IPS-18a (cell line): ENCODE results near the gene ACSF3.

ENCODE experiments used
- H3K27ac ChIP-seq: one replicate; pipeline ENCODE4 v1.5.1; 2013; ENCODE audit warnings: low read length
- H3K27me3 ChIP-seq: one replicate; pipeline ENCODE4 v1.6.1; 2013; ENCODE audit warnings: mild to moderate bottlenecking, low read length; ENCODE audit not compliant: control insufficient read depth, insufficient read depth
- H3K36me3 ChIP-seq: one replicate; pipeline ENCODE4 v1.6.1; 2013; ENCODE audit warnings: low read depth, low read length; ENCODE audit not compliant: control insufficient read depth
- H3K4me1 ChIP-seq: one replicate; pipeline ENCODE4 v1.6.1; 2013; ENCODE audit warnings: low read depth, low read length; ENCODE audit not compliant: control insufficient read depth
- H3K4me3 ChIP-seq: one replicate; pipeline ENCODE4 v1.5.1; 2013; ENCODE audit warnings: low read length
- H3K9ac ChIP-seq: one replicate; pipeline ENCODE4 v1.6.1; 2013; ENCODE audit warnings: mild to moderate bottlenecking, low read length, moderate library complexity
- H3K9me3 ChIP-seq: one replicate; pipeline ENCODE4 v1.6.1; 2013; ENCODE audit warnings: low read depth, low read length; ENCODE audit not compliant: control insufficient read depth

ACSF3 gene

DNA sequence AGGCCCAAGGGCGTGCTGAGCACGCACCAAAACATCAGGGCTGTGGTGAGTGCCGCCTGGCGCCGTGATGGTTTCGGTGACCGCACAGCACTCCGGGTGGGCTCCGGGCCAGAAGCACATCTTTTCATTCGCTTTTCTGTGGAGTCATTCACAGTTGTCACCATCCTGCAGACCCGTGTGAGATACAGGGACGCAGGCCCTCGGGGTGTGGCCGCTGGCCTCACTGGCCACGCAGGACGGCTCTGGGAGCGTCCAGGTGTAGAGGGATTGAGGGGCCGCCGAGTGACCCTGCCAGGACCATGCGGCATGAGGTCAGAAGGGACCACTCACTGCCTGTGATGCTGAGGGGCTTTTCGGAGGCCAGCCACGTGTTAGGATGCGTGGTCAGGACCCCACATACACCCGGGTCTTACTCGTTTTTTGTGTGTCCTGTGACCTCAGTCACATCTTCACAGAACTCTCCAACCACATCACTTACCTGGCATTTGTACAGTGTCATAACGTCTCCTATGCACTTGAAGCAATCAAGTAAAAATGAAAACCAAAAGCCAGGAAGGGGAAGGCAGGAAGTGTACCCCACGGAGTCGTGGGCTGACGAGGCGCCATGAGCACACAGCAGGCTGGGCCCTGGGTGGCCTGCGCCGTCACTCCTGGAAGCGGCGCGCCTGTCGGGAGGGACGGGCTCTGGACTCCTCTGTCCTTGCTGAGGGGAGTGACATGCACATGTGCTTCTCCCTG is 7.8 kb downstream of the ACSF3 start:
- Histone ChIP-seq H3K4me3 (no peak overlapping the region), H3K4me1 (no peaks in the 10 kb centered on the region), H3K36me3 (peaks cover 19% of the 10 kb centered on the region), H3K9ac (no peak overlapping the region), H3K27ac (no peak overlapping the region), H3K27me3 (no peaks in the 10 kb centered on the region), H3K9me3 (no peaks in the 10 kb centered on the region)

DNA sequence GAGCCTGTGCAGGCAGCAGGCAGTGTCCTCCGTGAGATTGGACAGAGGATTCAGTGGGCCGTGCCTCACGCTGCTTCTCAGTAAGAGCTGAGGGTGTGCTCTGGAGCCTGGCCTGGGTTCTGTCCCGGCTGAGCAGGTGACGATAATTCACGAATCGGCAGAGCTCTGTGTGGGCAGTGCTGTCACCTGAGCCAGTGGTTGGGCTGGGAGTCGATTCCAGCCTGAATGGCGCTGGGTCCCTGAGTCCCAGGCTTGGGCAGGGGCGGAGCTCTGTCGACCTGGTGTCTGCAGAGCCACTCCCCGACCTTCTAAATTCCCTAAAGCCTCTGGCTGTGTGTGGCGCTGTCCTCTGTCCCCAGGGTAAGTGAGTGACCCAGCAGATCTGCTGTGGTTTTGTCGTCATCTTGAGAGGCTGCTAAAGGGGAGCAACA is 8.4 kb downstream of the ACSF3 start:
- H3K36me3 ChIP-seq: peaks cover 25% of the 10 kb centered on the region
- H3K4me1 ChIP-seq: no peaks in the 10 kb centered on the region

DNA sequence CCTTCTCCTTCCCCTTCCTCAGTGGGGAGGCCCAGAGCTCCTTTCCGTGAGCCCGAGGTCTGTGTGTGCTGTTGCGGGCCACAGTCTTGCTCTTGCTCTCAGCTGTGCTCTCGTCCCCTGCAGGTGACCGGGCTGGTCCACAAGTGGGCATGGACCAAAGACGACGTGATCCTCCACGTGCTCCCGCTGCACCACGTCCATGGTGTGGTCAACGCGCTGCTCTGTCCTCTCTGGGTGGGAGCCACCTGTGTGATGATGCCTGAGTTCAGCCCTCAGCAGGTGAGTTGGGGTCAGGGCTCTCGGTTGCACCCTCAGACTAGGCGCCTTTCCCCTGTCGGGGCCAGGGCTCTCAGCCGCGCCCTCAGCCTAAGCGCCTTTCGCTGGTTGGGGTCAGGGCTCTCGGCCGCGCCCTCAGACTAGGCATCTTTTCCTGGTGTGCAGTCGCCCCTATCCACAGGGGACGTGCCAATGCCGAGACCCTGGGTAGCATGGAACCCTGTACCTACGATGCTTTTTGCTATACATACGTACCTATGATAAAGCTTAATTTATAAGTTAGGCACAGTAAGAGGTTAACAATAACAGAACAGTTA is 8.9 kb downstream of the ACSF3 start:
- Histone ChIP-seq H3K9me3 (no peaks in the 10 kb centered on the region), H3K36me3 (peaks cover 29% of the 10 kb centered on the region), H3K4me1 (no peaks in the 10 kb centered on the region), H3K4me3 (no peak overlapping the region), H3K27ac (no peak overlapping the region), H3K27me3 (no peaks in the 10 kb centered on the region), H3K9ac (no peak overlapping the region)

More for the DNA sequence above, 8.4 kb downstream of the ACSF3 start:
- Histone ChIP-seq H3K4me3 (no peak overlapping the region), H3K9me3 (no peaks in the 10 kb centered on the region), H3K9ac (no peak overlapping the region), H3K27ac (no peak overlapping the region), H3K27me3 (no peaks in the 10 kb centered on the region)

DNA sequence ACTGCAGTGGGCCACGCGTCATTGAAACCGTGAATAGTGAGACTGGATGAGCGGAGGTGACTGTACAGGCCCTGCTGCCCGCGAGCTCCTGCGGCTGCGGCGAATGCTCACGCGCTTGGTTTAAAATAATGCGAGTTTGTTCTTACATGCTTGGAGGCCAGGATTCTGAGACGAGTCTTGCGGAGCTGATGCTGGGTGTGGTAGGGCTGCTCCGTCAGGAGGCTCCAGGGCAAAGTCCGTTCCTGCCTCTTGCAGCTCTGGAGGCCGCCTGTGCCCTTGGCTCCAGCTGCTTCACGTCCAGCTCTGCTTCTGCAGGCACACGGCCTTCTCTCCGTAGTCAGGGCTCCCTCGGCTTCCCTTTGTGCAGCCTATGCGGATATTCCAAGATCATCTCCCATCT is 9.5 kb downstream of the ACSF3 start:
- no peaks in the 10 kb centered on the region for H3K9me3 ChIP-seq
- H3K27me3 ChIP-seq: no peaks in the 10 kb centered on the region
- no peak overlapping the region for H3K27ac ChIP-seq
- H3K4me3 ChIP-seq: no peak overlapping the region
- no peaks in the 10 kb centered on the region for H3K4me1 ChIP-seq
- H3K9ac ChIP-seq: no peak overlapping the region
- H3K36me3 ChIP-seq: peaks cover 32% of the 10 kb centered on the region

DNA sequence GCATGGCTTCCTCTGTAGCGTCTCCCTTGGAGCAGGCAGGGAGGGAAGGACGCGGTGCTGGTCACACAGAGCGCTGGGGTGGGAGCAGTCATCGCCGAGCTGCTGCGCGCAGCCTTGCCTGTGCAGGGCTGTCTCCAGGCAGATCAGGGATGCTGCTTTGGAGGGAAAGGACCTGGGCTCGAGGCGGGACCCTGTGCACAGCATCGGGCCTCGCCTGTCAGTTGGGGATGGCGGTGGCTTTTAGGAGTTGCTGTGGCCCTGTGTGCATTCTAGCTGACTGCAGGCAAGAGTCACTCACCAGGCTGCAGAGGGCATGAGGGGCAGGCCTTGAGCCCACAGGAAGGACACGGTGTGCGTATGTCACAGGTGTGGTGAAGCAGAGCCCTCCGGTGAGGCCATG is 10.1 kb downstream of the ACSF3 start:
- Histone ChIP-seq H3K4me3 (no peak overlapping the region), H3K4me1 (no peaks in the 10 kb centered on the region), H3K27ac (no peak overlapping the region), H3K27me3 (no peaks in the 10 kb centered on the region), H3K9me3 (no peaks in the 10 kb centered on the region), H3K36me3 (peaks cover 36% of the 10 kb centered on the region), H3K9ac (no peak overlapping the region)

DNA sequence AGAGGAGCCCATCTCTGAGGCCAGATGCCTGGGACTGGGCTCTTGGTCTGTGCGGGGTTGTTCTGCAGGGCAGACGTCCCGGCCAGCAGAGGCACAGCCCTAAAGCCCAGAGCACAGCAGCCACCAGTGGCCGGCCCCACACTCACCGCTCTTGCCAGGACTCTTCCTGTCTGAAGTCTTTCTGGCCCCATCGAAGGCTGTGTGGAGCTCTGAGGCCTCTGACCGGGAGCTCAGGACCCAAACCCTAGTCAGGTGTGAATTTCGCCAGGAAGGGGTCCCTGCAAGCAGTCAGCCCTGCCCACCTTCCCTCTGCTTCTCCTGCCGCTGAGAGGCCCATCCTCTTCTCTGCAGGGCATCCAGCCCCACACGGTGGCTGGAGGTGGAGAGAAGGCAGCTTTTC is 10.7 kb downstream of the ACSF3 start:
- H3K9me3 ChIP-seq: no peaks in the 10 kb centered on the region
- no peaks in the 10 kb centered on the region for H3K4me1 ChIP-seq
- no peak overlapping the region for H3K9ac ChIP-seq
- H3K4me3 ChIP-seq: no peak overlapping the region
- H3K36me3 ChIP-seq: peaks cover 36% of the 10 kb centered on the region
- no peak overlapping the region for H3K27ac ChIP-seq
- H3K27me3 ChIP-seq: no peaks in the 10 kb centered on the region

DNA sequence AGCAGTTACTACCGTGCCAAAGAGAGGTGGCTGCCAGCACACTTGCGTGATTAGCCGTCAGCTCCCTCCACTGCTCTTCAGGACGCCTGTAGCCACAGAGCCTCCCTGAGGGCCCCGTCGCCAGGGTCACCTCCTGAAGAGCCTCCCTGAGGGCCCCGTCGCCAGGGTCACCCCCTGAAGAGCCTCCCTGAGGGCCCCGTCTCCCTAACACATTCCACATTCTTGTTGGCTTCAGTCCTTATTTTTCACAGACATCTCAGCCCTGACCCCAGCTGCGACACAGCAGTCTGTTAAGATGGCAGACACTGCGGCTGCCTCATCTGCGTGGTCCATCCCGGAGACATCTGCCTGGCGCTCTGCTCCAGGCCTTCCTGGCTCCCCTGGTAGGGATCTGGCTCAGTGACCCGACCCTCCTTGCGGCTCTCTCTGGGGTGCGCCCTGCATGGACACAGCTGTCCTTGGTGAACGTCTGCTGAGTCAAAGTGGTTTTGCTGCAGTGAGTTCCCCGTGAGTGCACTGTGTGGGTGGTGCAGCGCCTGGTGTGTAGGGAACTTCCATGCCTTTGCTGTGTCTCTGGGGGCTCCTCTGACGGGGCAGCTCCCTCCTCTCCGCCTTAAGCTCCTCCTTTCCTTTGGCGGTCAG is 11.4 kb downstream of the ACSF3 start:
- H3K27ac ChIP-seq: no peak overlapping the region

DNA sequence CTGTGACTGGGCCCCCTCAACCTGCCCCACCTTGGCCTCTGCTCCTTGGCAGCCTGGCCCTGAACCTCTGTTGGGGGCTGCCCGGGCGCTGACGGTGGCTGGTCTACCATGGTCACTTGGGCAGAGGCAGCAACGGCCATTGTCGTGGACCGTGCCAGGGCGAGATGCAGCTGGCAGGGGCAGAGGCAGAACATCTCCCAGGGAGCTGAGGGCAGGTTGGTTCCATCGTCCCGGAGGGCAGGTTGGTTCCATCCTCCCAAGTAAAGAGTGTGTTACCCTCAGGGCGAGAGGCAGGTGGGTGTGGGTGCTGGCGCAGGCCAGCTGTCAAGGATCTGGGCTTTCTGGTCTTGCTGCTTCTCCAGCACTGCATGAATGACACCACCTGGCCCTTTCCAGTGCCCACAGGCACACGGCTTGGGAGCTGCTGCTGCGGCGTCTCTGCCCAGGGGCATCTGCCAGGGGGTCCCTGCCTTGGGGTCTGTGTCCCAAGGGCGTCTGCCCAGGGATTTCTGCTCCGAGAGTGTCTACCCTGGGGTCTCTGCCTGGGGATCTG is 12.0 kb downstream of the ACSF3 start:
- no peak overlapping the region for H3K9ac ChIP-seq
- H3K4me3 ChIP-seq: no peak overlapping the region
- no peak overlapping the region for H3K27ac ChIP-seq
- H3K36me3 ChIP-seq: peaks cover 36% of the 10 kb centered on the region
- H3K27me3 ChIP-seq: no peaks in the 10 kb centered on the region
- H3K9me3 ChIP-seq: no peaks in the 10 kb centered on the region
- H3K4me1 ChIP-seq: no peaks in the 10 kb centered on the region

More for the DNA sequence above, 11.4 kb downstream of the ACSF3 start:
- no peaks in the 10 kb centered on the region for H3K27me3 ChIP-seq
- H3K9me3 ChIP-seq: no peaks in the 10 kb centered on the region
- H3K4me1 ChIP-seq: no peaks in the 10 kb centered on the region
- H3K9ac ChIP-seq: no peak overlapping the region
- no peak overlapping the region for H3K4me3 ChIP-seq
- peaks cover 36% of the 10 kb centered on the region for H3K36me3 ChIP-seq

DNA sequence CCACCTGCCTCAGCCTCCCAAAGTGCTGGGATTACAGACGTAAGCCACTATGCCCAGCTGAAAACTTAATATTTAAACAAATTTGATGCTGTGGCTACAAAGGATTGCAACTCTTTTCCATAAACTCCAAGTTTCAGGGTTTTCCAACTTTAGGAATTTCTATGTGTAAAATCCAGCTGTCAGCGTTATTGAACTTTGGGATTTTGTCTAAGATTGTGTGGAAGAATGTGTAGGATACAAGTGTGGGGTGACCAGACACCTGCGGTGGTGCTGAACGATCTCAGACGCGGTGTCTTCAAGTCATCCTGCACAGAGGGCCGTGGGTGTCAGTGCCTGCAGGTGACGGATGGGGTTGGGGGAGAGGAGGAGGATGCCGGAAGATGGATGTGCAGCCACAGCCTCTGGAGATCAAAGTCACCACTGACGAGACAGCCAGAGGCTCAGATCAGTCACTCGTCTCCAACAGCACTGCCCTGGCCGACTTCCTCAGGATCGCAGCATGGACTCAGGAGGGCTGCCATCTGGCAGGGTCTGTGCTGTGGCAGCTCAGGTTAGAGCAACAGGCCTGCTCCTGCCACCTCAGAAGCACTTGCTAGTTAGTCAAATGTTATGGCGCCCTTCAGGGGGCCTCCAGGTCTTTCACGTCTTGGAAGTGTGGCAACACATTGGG is 13.0 kb downstream of the ACSF3 start:
- H3K9me3 ChIP-seq: no peaks in the 10 kb centered on the region
- no peaks in the 10 kb centered on the region for H3K27me3 ChIP-seq
- peaks cover 41% of the 10 kb centered on the region for H3K36me3 ChIP-seq
- no peak overlapping the region for H3K9ac ChIP-seq
- no peak overlapping the region for H3K4me3 ChIP-seq
- H3K4me1 ChIP-seq: no peaks in the 10 kb centered on the region
- no peak overlapping the region for H3K27ac ChIP-seq

DNA sequence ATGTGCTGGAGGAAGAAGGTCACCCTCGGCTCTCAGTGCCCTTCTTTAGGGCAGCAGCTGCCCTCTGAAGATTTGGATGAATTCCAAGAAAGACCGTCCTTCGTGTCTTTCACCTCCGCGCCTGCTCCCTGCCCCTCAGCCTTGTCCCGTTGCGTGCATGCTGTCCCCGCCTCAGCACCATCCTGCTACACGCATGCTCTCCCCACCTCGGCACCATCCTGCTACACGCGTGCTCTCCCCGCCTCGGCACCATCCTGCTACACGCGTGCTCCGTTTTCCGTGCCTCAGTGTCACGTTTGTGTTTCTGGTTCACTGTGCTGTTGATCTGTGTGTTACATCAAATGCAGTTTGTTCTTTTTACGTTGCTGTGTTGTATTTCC is 13.5 kb downstream of the ACSF3 start:
- Histone ChIP-seq H3K36me3 (peaks cover 43% of the 10 kb centered on the region), H3K4me1 (no peaks in the 10 kb centered on the region)

DNA sequence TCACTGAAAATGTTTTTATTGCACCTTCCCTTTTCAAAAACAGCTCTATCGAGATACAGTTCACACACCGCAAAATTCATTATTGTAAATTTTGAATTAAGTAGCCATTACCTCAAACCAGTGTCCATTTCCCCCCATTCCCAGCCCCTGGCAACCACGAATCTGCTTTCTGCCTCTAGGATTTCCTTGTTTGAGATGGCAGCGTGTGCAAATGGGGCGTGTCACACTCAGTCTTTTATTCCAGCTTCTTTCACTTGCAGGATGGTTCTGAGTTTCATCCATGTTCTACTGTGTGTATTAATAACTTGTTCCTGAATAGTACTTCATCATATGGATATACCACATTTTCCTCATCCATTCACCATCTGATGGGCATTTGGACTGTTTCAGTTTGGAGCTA is 14.8 kb downstream of the ACSF3 start:
- Histone ChIP-seq H3K4me1 (no peaks in the 10 kb centered on the region), H3K9ac (no peak overlapping the region), H3K27ac (no peak overlapping the region), H3K36me3 (peaks cover 38% of the 10 kb centered on the region), H3K9me3 (no peaks in the 10 kb centered on the region), H3K27me3 (no peaks in the 10 kb centered on the region), H3K4me3 (no peak overlapping the region)

More for the DNA sequence above, 13.5 kb downstream of the ACSF3 start:
- Histone ChIP-seq H3K27ac (no peak overlapping the region), H3K27me3 (no peaks in the 10 kb centered on the region), H3K9me3 (no peaks in the 10 kb centered on the region), H3K4me3 (no peak overlapping the region), H3K9ac (no peak overlapping the region)
